Endothelial cell (in vitro differentiated cells): ENCODE results near the gene ACSM6. TPM values are rescaled to one million over a fixed set of nuclear protein-coding genes. Genes with fewer than 3 reads are reported as not detected.

Experiments used
- DNase-seq: peaks from one replicate; pipeline ENCODE4 v3.0.0; 2021; ENCODE audit warnings: low spot score
- H3K27ac Mint-ChIP-seq: one replicate; pipeline ENCODE4 v1.8.0; 2021; ENCODE audit warnings: mixed read lengths, inconsistent platforms; ENCODE audit not compliant: unreplicated experiment
- H3K27me3 Mint-ChIP-seq: one replicate; pipeline ENCODE4 v1.8.0; 2021; ENCODE audit warnings: mild to moderate bottlenecking, moderate library complexity, mixed read lengths, inconsistent platforms; ENCODE audit not compliant: unreplicated experiment
- H3K36me3 Mint-ChIP-seq: one replicate; pipeline ENCODE4 v1.8.0; 2021; ENCODE audit warnings: mild to moderate bottlenecking, low read depth, mixed read lengths, inconsistent platforms; ENCODE audit not compliant: unreplicated experiment
- H3K4me1 Mint-ChIP-seq: one replicate; pipeline ENCODE4 v1.8.0; 2021; ENCODE audit warnings: mild to moderate bottlenecking, mixed read lengths, inconsistent platforms; ENCODE audit not compliant: unreplicated experiment
- H3K4me3 Mint-ChIP-seq: one replicate; pipeline ENCODE4 v1.8.0; 2021; ENCODE audit warnings: mild to moderate bottlenecking, mixed read lengths, inconsistent platforms; ENCODE audit not compliant: unreplicated experiment
- H3K9me3 Mint-ChIP-seq: one replicate; pipeline ENCODE4 v1.8.0; 2021; ENCODE audit warnings: mixed read lengths, inconsistent platforms; ENCODE audit not compliant: unreplicated experiment
- CTCF ChIP-seq: fragments of 200-600 bp; sonication (generic); IDR thresholded peaks from one replicate; pipeline ENCODE4 v1.5.0; 2021; ENCODE audit warnings: antibody characterized with exemption; ENCODE audit not compliant: unreplicated experiment
- total RNA-seq: library from RNA; stranded (reverse); fragmentation: NEBNext Ultra II Directional; extraction: Animal tissue kit (Norgen Biotek cat#: 25700); gene quantifications from one replicate; pipeline ENCODE4 v1.2.1, GENCODE V29; 2021; ENCODE audit not compliant: unreplicated experiment

Gene ACSM6
- total RNA-seq, 1 donor from 2014 or later: not detected

- Mint-ChIP-seq H3K9me3 (peaks cover 5% of the 10 kb centered on the region), H3K4me1 (peaks cover 25% of the 10 kb centered on the region), H3K27ac (no peak overlapping the region), H3K4me3 (no peak overlapping the region), H3K27me3 (peaks cover 3% of the 10 kb centered on the region), H3K36me3 (peaks cover 39% of the 10 kb centered on the region)
- no peak for TF ChIP-seq CTCF
- DNase-seq: no peak
These were observed 62.2 kb downstream of the ACSM6 start for GRCh38 chr10:95256268-95256667.

- Mint-ChIP-seq H3K4me1 (peaks cover 10% of the 10 kb centered on the region), H3K36me3 (peaks cover 46% of the 10 kb centered on the region), H3K27me3 (peaks cover 3% of the 10 kb centered on the region), H3K9me3 (peaks cover 5% of the 10 kb centered on the region), H3K4me3 (peak overlapping the region; percentile 76), H3K27ac (no peak overlapping the region)
- TF ChIP-seq CTCF: no peak
- DNase-seq: no peak
These were observed 63.8 kb downstream of the ACSM6 start for GRCh38 chr10:95257849-95258248.

- no peak for DNase-seq
- Mint-ChIP-seq H3K36me3 (peaks cover 52% of the 10 kb centered on the region), H3K4me3 (no peak overlapping the region), H3K9me3 (peaks cover 5% of the 10 kb centered on the region), H3K4me1 (peaks cover 20% of the 10 kb centered on the region), H3K27ac (peak overlapping the region; percentile 89), H3K27me3 (peaks cover 10% of the 10 kb centered on the region)
- no peak for TF ChIP-seq CTCF
These were observed 66.4 kb downstream of the ACSM6 start for GRCh38 chr10:95260397-95260881.

- peaks cover under 1% of the 10 kb centered on the region for H3K9me3 Mint-ChIP-seq
- DNase-seq: no peak
- peaks cover 20% of the 10 kb centered on the region for H3K4me1 Mint-ChIP-seq
- H3K27ac Mint-ChIP-seq: peak overlapping the region; percentile 89
- peaks cover 46% of the 10 kb centered on the region for H3K36me3 Mint-ChIP-seq
- peaks cover 10% of the 10 kb centered on the region for H3K27me3 Mint-ChIP-seq
- H3K4me3 Mint-ChIP-seq: no peak overlapping the region
- TF ChIP-seq CTCF: no peak
These were observed 67.0 kb downstream of the ACSM6 start for GRCh38 chr10:95260909-95261552.

- peaks cover 42% of the 10 kb centered on the region for H3K36me3 Mint-ChIP-seq
- TF ChIP-seq CTCF: no peak
- peaks cover 10% of the 10 kb centered on the region for H3K27me3 Mint-ChIP-seq
- no peak for DNase-seq
- no peaks in the 10 kb centered on the region for H3K9me3 Mint-ChIP-seq
- no peak overlapping the region for H3K4me3 Mint-ChIP-seq
- peaks cover 27% of the 10 kb centered on the region for H3K4me1 Mint-ChIP-seq
- no peak overlapping the region for H3K27ac Mint-ChIP-seq
These were observed 67.9 kb downstream of the ACSM6 start for GRCh38 chr10:95261926-95262325.
